ENCODE measurements around the gene FARP2.
"Not testable (repeated sequence)": the region's sequence is repeated elsewhere in the genome, so short reads cannot be mapped to it uniquely, and the experiment has no call there.

Gene FARP2

DNA sequence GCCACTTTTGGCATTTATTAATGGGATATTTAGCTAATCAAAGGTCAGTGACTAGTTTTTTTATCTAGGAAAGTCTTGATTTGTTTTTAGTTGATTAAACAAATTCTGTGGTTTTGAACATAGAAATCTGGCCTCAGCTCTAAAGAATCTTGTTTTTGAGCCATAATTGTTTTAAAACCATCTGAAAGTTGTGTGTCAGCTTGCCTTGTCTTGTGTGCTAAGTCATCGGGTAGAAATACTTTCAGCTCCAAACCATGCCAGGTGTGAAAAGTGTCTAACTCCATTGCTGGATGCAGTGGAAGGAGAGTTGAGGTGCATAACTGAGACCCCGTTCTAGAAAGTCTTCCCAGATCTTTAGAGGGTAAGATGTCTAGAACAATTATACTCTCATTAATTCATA is 22.7 kb downstream of the FARP2 start (continued):
- no peak for TF ChIP-seq PPARA (CRISPR knock-in tag; IDR thresholded peaks at IDR 0.05; ENCODE audit: borderline replicate concordance)
- TF ChIP-seq ZFP3 (CRISPR knock-in tag; IDR thresholded peaks at IDR 0.05): no peak
- no peak for TF ChIP-seq SNAI2 (CRISPR knock-in tag; IDR thresholded peaks at IDR 0.05)
- no peak for TF ChIP-seq ZFP30 (CRISPR knock-in tag; IDR thresholded peaks at IDR 0.05)
- TF ChIP-seq BACH2 (CRISPR knock-in tag; IDR thresholded peaks at IDR 0.05; ENCODE audit: borderline replicate concordance): no peak
- no peak for TF ChIP-seq ESRRG (CRISPR knock-in tag; IDR thresholded peaks at IDR 0.05)
- TF ChIP-seq, protein P1, sequence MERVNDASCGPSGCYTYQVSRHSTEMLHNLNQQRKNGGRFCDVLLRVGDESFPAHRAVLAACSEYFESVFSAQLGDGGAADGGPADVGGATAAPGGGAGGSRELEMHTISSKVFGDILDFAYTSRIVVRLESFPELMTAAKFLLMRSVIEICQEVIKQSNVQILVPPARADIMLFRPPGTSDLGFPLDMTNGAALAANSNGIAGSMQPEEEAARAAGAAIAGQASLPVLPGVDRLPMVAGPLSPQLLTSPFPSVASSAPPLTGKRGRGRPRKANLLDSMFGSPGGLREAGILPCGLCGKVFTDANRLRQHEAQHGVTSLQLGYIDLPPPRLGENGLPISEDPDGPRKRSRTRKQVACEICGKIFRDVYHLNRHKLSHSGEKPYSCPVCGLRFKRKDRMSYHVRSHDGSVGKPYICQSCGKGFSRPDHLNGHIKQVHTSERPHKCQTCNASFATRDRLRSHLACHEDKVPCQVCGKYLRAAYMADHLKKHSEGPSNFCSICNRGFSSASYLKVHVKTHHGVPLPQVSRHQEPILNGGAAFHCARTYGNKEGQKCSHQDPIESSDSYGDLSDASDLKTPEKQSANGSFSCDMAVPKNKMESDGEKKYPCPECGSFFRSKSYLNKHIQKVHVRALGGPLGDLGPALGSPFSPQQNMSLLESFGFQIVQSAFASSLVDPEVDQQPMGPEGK (CRISPR knock-in tag; IDR thresholded peaks at IDR 0.05; ENCODE audit: borderline replicate concordance): no peak
- TF ChIP-seq ISL1 (CRISPR knock-in tag; IDR thresholded peaks at IDR 0.05): no peak

DNA sequence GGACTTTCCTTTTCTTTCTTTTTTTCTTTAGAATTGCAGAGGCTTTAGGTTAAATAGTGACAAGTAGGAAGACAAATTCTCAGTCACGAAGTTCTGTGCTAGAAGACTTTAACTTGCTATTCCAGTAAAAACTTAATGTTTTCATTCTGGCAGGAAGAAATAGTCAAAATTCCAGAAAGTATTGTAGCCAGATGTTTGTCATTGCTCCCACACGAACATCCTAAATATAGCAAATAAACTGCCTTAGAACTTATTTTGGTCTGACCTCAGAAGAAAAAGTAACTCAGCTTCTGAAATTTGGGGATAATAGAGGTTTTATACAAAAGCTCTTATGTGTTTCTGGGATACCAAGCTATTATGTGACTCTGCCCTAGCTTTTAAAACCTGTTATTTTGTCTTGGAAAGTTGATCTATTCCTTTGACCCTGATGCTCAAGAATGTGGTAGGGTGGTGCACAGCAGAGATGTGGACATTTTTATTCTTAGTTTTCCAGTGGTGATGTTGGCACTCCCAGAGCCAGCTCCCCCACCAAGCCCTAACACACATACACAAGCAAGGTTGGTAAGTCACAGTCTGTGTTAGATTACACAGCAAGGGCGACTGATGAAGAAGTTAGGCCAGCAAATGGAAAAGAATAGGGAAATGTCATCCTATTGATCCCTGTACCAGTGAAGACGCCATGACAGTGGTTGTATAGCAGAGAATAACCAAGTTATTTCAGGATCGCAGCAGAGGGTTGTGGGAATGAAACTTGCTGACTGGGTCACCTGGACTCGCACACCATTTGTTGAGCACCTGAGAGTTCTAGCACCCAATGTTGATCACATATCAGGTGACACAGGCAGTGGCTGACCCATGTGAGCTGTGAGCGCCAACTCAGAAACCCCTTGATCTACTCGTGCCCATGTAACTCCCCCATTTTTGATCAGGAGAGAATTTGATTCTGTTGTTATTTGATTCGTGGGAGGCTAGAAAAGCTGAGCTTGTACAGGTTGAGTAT is 23.7 kb downstream of the FARP2 start:
- ATAC-seq: peak; percentile 46
- TF ChIP-seq TCF4 (CRISPR knock-in tag; IDR thresholded peaks at IDR 0.05; ENCODE audit: borderline replicate concordance) (no peak), PPARA (CRISPR knock-in tag; IDR thresholded peaks at IDR 0.05; ENCODE audit: borderline replicate concordance) (no peak), ZNF70 (CRISPR knock-in tag; IDR thresholded peaks at IDR 0.05) (no peak), OSR1 (CRISPR knock-in tag; IDR thresholded peaks at IDR 0.05) (no peak), ISL1 (CRISPR knock-in tag; IDR thresholded peaks at IDR 0.05) (no peak), TOX (CRISPR knock-in tag; IDR thresholded peaks at IDR 0.05; ENCODE audit: borderline replicate concordance) (no peak), ZFP3 (CRISPR knock-in tag; IDR thresholded peaks at IDR 0.05) (no peak), RARB (CRISPR knock-in tag; IDR thresholded peaks at IDR 0.05) (no peak), CSDC2 (CRISPR knock-in tag; IDR thresholded peaks at IDR 0.05) (no peak), ZFP30 (CRISPR knock-in tag; IDR thresholded peaks at IDR 0.05) (no peak)
- TF ChIP-seq, protein P1 (CRISPR knock-in tag; IDR thresholded peaks at IDR 0.05; ENCODE audit: borderline replicate concordance): no peak

DNA sequence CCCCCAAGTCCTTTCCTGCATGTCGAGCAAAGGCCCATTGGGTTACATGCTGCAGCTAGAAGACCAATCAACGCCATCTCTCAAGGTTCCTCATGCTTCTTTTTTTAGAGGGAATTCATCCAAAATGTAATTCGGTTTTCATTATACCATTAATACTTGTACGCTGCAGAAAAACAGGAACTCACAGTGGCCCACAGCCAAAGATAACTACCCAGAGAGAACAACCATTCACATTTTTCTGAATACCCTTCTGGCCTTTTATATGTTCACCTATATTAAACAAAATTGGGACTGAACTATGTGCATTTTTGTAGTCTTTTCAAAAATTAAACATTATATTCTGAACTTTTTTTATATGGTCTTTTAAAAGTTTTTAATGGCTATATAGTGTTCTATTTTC is 25.8 kb downstream of the FARP2 start:
- TF ChIP-seq, protein P2, sequence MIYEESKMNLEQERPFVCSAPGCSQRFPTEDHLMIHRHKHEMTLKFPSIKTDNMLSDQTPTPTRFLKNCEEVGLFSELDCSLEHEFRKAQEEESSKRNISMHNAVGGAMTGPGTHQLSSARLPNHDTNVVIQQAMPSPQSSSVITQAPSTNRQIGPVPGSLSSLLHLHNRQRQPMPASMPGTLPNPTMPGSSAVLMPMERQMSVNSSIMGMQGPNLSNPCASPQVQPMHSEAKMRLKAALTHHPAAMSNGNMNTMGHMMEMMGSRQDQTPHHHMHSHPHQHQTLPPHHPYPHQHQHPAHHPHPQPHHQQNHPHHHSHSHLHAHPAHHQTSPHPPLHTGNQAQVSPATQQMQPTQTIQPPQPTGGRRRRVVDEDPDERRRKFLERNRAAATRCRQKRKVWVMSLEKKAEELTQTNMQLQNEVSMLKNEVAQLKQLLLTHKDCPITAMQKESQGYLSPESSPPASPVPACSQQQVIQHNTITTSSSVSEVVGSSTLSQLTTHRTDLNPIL (CRISPR knock-in tag; IDR thresholded peaks at IDR 0.05; ENCODE audit: low read depth): no peak
- peak; percentile 61 for TF ChIP-seq ZNF70 (CRISPR knock-in tag; IDR thresholded peaks at IDR 0.05)
- peak; percentile 45; the same call in 2 of the 3 replicates for ATAC-seq

DNA sequence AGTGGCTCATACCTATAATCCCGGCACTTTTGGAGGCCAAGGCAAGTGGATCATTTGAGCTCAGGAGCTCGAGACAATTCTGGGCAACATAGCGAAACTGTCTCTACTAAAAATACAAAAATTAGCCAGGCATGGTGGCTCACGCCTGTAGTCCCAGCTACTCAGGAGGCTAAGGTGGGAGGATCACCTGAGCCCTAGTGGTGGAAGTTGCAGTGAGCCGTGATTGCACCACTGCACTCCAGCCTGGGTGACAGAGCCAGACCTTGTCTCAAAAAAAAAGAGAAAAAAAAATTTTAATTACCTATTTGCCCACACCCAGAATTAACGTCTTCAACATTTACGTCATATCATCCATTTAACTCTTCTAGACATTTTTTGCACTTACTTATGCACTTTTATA is 29.4 kb downstream of the FARP2 start:
- ATAC-seq: not testable (repeated sequence)

DNA sequence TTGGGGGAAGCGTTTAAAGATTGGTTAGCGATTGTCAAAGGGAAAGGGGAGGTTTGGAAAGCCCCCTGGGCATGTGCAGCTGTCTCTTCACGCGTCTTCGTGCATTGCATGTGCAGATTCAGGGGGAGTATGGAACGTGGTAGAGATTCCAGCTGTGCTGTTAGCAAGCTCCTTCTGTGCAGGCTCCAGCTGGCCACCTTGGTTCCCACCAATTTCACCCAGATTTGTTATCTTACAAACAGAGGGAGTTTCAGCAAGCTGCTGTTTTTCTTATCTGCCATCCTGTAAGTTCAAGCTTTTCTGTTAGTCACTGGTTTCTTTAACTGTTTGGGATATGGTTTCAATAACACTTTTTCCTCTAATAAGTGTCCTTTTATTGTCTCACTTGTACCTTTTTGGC is 30.4 kb downstream of the FARP2 start:
- ATAC-seq: no peak
- TF ChIP-seq ISL1 (CRISPR knock-in tag; IDR thresholded peaks at IDR 0.05) (no peak), BACH2 (CRISPR knock-in tag; IDR thresholded peaks at IDR 0.05; ENCODE audit: borderline replicate concordance) (no peak), ARNTL (CRISPR knock-in tag; IDR thresholded peaks at IDR 0.05; ENCODE audit: borderline replicate concordance, low read depth) (no peak), TCF4 (CRISPR knock-in tag; IDR thresholded peaks at IDR 0.05; ENCODE audit: borderline replicate concordance) (no peak), ZFP3 (CRISPR knock-in tag; IDR thresholded peaks at IDR 0.05) (no peak), RARB (CRISPR knock-in tag; IDR thresholded peaks at IDR 0.05) (no peak), GLIS3 (CRISPR knock-in tag; IDR thresholded peaks at IDR 0.05) (no peak), TOX (CRISPR knock-in tag; IDR thresholded peaks at IDR 0.05; ENCODE audit: borderline replicate concordance) (no peak), ESRRG (CRISPR knock-in tag; IDR thresholded peaks at IDR 0.05) (no peak), OSR1 (CRISPR knock-in tag; IDR thresholded peaks at IDR 0.05) (no peak)
- TF ChIP-seq, protein P3, sequence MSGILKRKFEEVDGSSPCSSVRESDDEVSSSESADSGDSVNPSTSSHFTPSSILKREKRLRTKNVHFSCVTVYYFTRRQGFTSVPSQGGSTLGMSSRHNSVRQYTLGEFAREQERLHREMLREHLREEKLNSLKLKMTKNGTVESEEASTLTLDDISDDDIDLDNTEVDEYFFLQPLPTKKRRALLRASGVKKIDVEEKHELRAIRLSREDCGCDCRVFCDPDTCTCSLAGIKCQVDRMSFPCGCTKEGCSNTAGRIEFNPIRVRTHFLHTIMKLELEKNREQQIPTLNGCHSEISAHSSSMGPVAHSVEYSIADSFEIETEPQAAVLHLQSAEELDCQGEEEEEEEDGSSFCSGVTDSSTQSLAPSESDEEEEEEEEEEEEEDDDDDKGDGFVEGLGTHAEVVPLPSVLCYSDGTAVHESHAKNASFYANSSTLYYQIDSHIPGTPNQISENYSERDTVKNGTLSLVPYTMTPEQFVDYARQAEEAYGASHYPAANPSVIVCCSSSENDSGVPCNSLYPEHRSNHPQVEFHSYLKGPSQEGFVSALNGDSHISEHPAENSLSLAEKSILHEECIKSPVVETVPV (CRISPR knock-in tag; IDR thresholded peaks at IDR 0.05): no peak
- TF ChIP-seq, protein P4, sequence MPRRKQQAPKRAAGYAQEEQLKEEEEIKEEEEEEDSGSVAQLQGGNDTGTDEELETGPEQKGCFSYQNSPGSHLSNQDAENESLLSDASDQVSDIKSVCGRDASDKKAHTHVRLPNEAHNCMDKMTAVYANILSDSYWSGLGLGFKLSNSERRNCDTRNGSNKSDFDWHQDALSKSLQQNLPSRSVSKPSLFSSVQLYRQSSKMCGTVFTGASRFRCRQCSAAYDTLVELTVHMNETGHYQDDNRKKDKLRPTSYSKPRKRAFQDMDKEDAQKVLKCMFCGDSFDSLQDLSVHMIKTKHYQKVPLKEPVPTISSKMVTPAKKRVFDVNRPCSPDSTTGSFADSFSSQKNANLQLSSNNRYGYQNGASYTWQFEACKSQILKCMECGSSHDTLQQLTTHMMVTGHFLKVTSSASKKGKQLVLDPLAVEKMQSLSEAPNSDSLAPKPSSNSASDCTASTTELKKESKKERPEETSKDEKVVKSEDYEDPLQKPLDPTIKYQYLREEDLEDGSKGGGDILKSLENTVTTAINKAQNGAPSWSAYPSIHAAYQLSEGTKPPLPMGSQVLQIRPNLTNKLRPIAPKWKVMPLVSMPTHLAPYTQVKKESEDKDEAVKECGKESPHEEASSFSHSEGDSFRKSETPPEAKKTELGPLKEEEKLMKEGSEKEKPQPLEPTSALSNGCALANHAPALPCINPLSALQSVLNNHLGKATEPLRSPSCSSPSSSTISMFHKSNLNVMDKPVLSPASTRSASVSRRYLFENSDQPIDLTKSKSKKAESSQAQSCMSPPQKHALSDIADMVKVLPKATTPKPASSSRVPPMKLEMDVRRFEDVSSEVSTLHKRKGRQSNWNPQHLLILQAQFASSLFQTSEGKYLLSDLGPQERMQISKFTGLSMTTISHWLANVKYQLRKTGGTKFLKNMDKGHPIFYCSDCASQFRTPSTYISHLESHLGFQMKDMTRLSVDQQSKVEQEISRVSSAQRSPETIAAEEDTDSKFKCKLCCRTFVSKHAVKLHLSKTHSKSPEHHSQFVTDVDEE (CRISPR knock-in tag; IDR thresholded peaks at IDR 0.05): no peak
- TF ChIP-seq, protein P1 (CRISPR knock-in tag; IDR thresholded peaks at IDR 0.05; ENCODE audit: borderline replicate concordance): no peak
